GM12872 (cell line): ENCODE data around the gene ERCC8.

Source experiments
- CTCF ChIP-seq: IDR thresholded peaks from 3 replicates; pipeline ENCODE4 v1.5.1; 2011; ENCODE audit warnings: low read depth, mild to moderate bottlenecking, low read length, moderate library complexity; ENCODE audit not compliant: insufficient read depth

The ERCC8 gene

GRCh38 chr5:60958088-60958487 lies 13.2 kb upstream of the ERCC8 start:
- no peak for TF ChIP-seq CTCF

GRCh38 chr5:60955239-60955638 lies 10.4 kb upstream of the ERCC8 start:
- no peak for TF ChIP-seq CTCF

GRCh38 chr5:60948738-60949137 lies 3.9 kb upstream of the ERCC8 start:
- TF ChIP-seq CTCF, result no peak

- no peak for TF ChIP-seq CTCF
Observed at GRCh38 chr5:60945813-60946187, 930 bp upstream of the ERCC8 start.

- no peak for TF ChIP-seq CTCF
Observed at GRCh38 chr5:60943624-60944023, 1.2 kb downstream of the ERCC8 start.

GRCh38 chr5:60929024-60929423 lies 15.8 kb downstream of the ERCC8 start:
- no peak for TF ChIP-seq CTCF

- TF ChIP-seq CTCF, result no peak
Observed at GRCh38 chr5:60927450-60927849, 17.4 kb downstream of the ERCC8 start.

- TF ChIP-seq CTCF, result no peak
Observed at GRCh38 chr5:60918466-60918865, 26.4 kb downstream of the ERCC8 start.
